Measurements from ENCODE around the gene ARHGAP18.

The ARHGAP18 gene

GRCh38 chr6:129608886-129609537, 101.0 kb downstream of the ARHGAP18 start:
- no peak for DNase-seq

GRCh38 chr6:129607581-129608186, 102.3 kb downstream of the ARHGAP18 start:
- no peak for DNase-seq

- no peak for DNase-seq
These were observed 103.3 kb downstream of the ARHGAP18 start for GRCh38 chr6:129606664-129607063.

GRCh38 chr6:129605967-129606366, 104.0 kb downstream of the ARHGAP18 start:
- no peak for DNase-seq

GRCh38 chr6:129605095-129605494, 104.9 kb downstream of the ARHGAP18 start:
- no peak for DNase-seq

GRCh38 chr6:129604321-129604720, 105.7 kb downstream of the ARHGAP18 start:
- DNase-seq = no peak

GRCh38 chr6:129603741-129604140, 106.2 kb downstream of the ARHGAP18 start:
- DNase-seq = no peak

- no peak for DNase-seq
These were observed 108.7 kb downstream of the ARHGAP18 start for GRCh38 chr6:129601323-129601722.

GRCh38 chr6:129599467-129599866, 110.5 kb downstream of the ARHGAP18 start:
- no peak for DNase-seq

- no peak for DNase-seq
These were observed 111.5 kb downstream of the ARHGAP18 start for GRCh38 chr6:129598244-129599187.

GRCh38 chr6:129597023-129597713, 112.8 kb downstream of the ARHGAP18 start:
- no peak for DNase-seq

GRCh38 chr6:129596522-129596921, 113.5 kb downstream of the ARHGAP18 start:
- no peak for DNase-seq

- DNase-seq = no peak
These were observed 116.8 kb downstream of the ARHGAP18 start for GRCh38 chr6:129593233-129593564.

- no peak for DNase-seq
These were observed 117.3 kb downstream of the ARHGAP18 start for GRCh38 chr6:129592516-129593232.

- no peak for DNase-seq
These were observed 119.5 kb downstream of the ARHGAP18 start for GRCh38 chr6:129590408-129591022.

GRCh38 chr6:129586815-129587214, 123.2 kb downstream of the ARHGAP18 start:
- no peak for DNase-seq

- DNase-seq = no peak
These were observed 126.1 kb downstream of the ARHGAP18 start for GRCh38 chr6:129583866-129584265.

- DNase-seq = no peak
These were observed 131.7 kb downstream of the ARHGAP18 start for GRCh38 chr6:129578315-129578714.

GRCh38 chr6:129577691-129578090, 132.3 kb downstream of the ARHGAP18 start:
- DNase-seq = no peak

- no peak for DNase-seq
These were observed 133.5 kb downstream of the ARHGAP18 start for GRCh38 chr6:129576456-129576855.

- DNase-seq = no peak
These were observed 134.4 kb downstream of the ARHGAP18 start for GRCh38 chr6:129575378-129576118.

Data from stimulated activated CD4-positive, alpha-beta T cell treated with anti-CD3 and anti-CD28 coated beads, Interleukin-12 subunit alpha, Interleukin-12 subunit beta, amount 100 ng/mL, for 4 hours (primary cell).